Activated T-cell treated with anti-CD3 and anti-CD28 coated beads, Interleukin-2, amount 50 U/mL, for 72 hours (primary cell): ENCODE results near the gene ERC2. TPM values are rescaled to one million over a fixed set of nuclear protein-coding genes. Genes with fewer than 3 reads are reported as not detected.
A peak's percentile ranks its signal among the peaks of the same experiment; 100 is the strongest.

Experiments used
- ATAC-seq, 2 donors: fragments of 150-1000 bp; cut with Tn5 transposase; replicated peaks in 1 of 2; 2 replicates each; pipeline ENCODE4 v1.10.0; 2021; ENCODE audit warnings: moderate library complexity in 2 of 2, mild to moderate bottlenecking in 1 of 2
- DNase-seq, 2 donors: peaks; one replicate each; pipeline ENCODE4 v3.0.0; 2021 to 2022; ENCODE audit warnings: mixed read lengths in 1 of 2
- H3K27ac Mint-ChIP-seq: one replicate; pipeline ENCODE4 v1.8.0; 2022; ENCODE audit warnings: mild to moderate bottlenecking, moderate library complexity, mixed read lengths
- H3K27me3 Mint-ChIP-seq: one replicate; pipeline ENCODE4 v1.8.0; 2022; ENCODE audit warnings: low read depth, mixed read lengths
- H3K36me3 Mint-ChIP-seq, 2 donors: one replicate each; pipeline ENCODE4 v1.8.0; 2022; ENCODE audit warnings: mixed read lengths in 2 of 2, mild to moderate bottlenecking in 1 of 2; ENCODE audit not compliant: insufficient read depth in 2 of 2
- H3K4me1 Mint-ChIP-seq: one replicate; pipeline ENCODE4 v1.8.0; 2022; ENCODE audit warnings: low read depth, mixed read lengths
- H3K4me3 Mint-ChIP-seq, 2 donors: one replicate each; pipeline ENCODE4 v1.8.0; 2022; ENCODE audit warnings: mild to moderate bottlenecking in 2 of 2, mixed read lengths in 2 of 2, moderate library complexity in 2 of 2
- H3K9me3 Mint-ChIP-seq, 2 donors: one replicate each; pipeline ENCODE4 v1.8.0; 2022; ENCODE audit warnings: mixed read lengths in 2 of 2
- total RNA-seq, 2 donors: library from RNA; stranded (reverse); gene quantifications; one replicate each; pipeline ENCODE4 v1.2.3, GENCODE V29; 2022

The ERC2 gene
- total RNA-seq, 2 donors from 2014 or later = 0.19 to 0.35 TPM

DNA sequence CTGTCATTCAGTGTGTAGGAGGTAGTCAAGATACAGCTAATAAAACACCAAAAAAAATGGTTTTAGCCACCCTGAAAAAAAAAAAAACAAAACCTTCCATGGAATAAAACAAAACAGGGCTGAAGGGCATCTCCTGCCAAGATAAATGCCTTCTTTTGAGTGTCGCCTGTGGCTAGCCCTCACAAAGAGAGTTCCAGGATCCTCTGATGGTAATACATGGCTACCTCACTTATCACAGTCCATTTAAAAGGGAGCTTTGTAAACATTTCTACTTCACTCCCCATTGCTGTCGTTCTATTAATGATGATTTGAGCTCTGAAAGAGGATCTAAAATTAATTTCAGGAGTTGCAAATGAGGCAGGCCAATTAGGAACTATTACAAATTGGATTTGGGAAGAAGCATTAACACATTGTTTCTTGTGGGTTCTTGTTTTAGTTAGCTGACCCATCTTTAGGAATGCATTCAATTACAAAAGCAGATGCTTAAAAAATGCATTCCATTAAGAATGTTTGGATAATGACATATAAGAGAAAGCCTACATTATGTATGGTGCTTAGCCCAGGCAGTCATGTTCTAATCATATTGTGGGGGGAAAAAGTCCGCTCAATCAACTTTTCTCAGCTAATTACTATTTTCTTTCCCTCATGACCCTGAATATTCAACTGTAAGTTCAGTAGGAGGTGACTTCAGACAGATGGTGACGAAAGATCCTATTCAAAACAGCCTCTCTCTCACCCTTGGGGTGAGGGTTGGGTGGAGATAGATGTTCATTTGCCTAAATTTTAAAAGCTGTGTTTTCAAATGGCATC lies 726.0 kb downstream of the ERC2 start:
- Mint-ChIP-seq H3K27me3 (no peaks in the 10 kb centered on the region), H3K4me1 (no peaks in the 10 kb centered on the region), H3K9me3 (no peaks in the 10 kb centered on the region), H3K4me3 (no peak overlapping the region), H3K36me3 (no peaks in the 10 kb centered on the region), H3K27ac (no peak overlapping the region)
- DNase-seq = no peak
- ATAC-seq = no peak

DNA sequence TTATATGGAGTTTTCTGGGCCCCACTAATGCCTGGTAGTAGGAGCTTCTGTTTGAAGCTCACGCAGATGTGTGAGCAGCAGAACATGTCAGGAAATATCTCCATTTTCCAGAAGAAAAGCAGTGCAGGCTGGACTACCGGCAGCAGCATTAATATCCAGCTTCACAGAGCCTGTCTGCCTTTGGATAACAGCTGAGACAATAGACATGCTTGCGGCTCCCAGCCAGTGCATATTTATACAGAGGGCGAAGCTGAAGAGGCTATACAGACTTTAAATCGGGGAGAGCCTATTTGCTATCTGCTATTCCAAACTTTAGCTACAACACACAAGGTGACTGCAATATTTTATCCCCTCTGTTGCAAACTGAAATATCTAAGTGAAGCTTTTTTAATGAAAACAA lies 731.1 kb downstream of the ERC2 start:
- Mint-ChIP-seq H3K36me3 (no peaks in the 10 kb centered on the region), H3K27ac (no peak overlapping the region), H3K4me1 (no peaks in the 10 kb centered on the region), H3K9me3 (no peaks in the 10 kb centered on the region), H3K4me3 (no peak overlapping the region), H3K27me3 (no peaks in the 10 kb centered on the region)
- no peak for DNase-seq
- ATAC-seq = no peak

DNA sequence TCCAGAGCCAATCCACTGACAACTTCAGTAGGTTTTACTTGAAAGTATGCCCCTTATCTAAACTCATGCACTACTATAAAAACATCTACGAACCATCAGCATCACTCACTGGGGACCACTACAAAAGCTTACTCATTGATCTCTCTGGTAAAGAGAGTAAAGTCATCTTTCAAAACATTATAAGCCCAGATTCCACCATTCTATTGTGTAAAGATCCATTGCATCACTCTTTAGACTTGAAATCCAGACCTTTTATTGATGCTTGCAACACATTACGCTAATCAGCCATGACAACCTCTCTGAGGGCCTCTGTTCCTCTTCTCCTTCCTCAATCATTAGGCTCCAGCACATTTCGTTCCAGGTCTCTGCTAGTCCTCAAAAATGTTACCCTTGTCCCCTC lies 732.3 kb downstream of the ERC2 start:
- Mint-ChIP-seq H3K27me3 (no peaks in the 10 kb centered on the region), H3K27ac (no peak overlapping the region), H3K36me3 (no peaks in the 10 kb centered on the region), H3K4me3 (no peak overlapping the region), H3K4me1 (no peaks in the 10 kb centered on the region), H3K9me3 (no peaks in the 10 kb centered on the region)
- ATAC-seq = no peak
- no peak for DNase-seq

DNA sequence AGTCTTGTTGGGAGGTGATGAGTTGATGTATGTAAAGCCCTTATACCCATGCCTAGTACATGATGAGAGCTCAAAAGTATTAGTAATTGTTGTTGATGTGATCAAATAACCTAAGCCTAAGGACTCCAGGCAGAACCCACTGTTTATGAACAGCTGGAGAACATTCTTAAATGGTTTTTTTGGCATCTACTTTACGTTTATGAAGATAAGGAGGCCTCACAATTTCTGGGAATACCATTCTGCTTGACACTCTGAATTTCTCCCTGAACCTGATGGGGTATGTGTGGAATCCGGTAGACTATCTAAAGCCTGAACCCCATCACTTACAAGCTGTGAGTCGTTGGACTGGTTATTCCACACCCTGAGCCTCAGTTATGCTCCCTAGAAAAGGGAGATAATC lies 736.5 kb downstream of the ERC2 start:
- H3K27me3 Mint-ChIP-seq = no peaks in the 10 kb centered on the region
- H3K27ac Mint-ChIP-seq = no peak overlapping the region
- ATAC-seq (no peak), DNase-seq (no peak)
- no peak overlapping the region for H3K4me3 Mint-ChIP-seq
- H3K4me1 Mint-ChIP-seq = no peaks in the 10 kb centered on the region
- no peaks in the 10 kb centered on the region for H3K36me3 Mint-ChIP-seq
- no peaks in the 10 kb centered on the region for H3K9me3 Mint-ChIP-seq

DNA sequence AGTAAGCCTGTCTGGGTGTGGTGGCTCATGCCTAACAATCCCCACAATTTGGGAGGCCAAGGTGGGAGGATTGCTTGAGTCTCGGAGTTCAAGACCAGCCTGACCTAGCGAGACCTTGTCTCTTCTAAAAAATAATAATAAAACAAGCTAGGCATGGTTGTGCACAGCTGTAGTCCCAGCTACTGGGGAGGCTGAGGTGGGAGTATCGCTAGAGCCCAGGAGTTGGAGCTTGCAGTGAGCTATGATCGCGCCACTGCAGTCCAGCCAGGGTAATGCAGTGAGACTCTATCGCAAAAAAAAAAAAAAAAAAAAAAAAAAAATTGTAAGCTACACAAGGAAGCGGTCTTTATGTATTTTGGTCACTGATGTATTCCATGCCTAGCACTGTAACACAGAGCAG lies 738.7 kb downstream of the ERC2 start:
- DNase-seq (no peak), ATAC-seq (no peak)
- H3K36me3 Mint-ChIP-seq = no peaks in the 10 kb centered on the region
- peaks cover 4% of the 10 kb centered on the region for H3K27me3 Mint-ChIP-seq
- H3K4me1 Mint-ChIP-seq = no peaks in the 10 kb centered on the region
- no peak overlapping the region for H3K27ac Mint-ChIP-seq
- H3K4me3 Mint-ChIP-seq = no peak overlapping the region
- no peaks in the 10 kb centered on the region for H3K9me3 Mint-ChIP-seq

DNA sequence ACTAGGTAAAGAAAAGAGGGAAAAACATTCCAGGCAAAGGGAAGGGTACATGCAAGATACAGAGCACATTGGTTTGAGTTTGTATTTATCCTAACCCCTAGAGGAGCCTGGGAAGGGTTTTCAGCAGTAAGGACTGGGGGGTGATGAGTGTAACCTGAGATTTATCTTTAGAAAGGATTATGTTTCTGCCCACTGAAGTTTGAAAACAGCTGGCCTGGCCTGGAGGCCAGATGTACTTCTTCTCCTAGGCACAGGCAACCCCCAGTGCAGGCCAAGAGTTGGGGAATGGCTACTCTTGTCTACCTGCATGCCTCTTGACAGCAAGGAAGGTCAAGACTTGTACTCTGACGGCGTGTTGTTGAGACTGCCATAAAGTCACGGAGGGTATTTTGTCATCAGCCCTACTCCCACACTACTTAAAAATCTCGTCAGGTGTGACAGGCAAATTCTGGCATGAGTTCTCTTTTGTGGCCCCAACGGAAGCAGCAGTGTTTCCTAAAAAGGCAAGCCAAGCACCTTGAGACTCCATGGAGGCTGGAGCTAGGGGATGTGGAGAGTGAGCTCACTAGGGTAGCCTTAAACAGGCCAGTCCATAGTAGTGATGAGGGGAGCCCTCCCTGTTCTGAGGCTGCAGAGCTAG lies 739.7 kb downstream of the ERC2 start:
- no peak for ATAC-seq
- Mint-ChIP-seq H3K27ac (no peak overlapping the region), H3K9me3 (no peaks in the 10 kb centered on the region), H3K4me3 (no peak overlapping the region), H3K27me3 (peaks cover 5% of the 10 kb centered on the region), H3K36me3 (no peaks in the 10 kb centered on the region), H3K4me1 (no peaks in the 10 kb centered on the region)
- DNase-seq = no peak

DNA sequence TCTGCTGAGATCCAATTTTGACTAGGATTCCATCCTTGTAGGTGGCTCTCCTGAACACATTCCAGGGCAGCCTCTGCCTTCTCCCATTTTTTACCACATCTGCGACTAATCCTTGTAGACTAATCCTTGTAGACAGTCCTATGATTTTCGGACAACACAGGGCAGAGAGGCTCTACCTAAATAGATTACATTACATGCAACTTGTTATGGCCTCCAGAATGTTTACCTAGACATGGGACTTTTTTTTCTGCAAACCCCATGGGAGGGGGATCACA lies 741.8 kb downstream of the ERC2 start:
- Mint-ChIP-seq H3K4me3 (no peak overlapping the region), H3K9me3 (no peaks in the 10 kb centered on the region), H3K27ac (no peak overlapping the region), H3K4me1 (no peaks in the 10 kb centered on the region), H3K36me3 (no peaks in the 10 kb centered on the region), H3K27me3 (peaks cover 11% of the 10 kb centered on the region)
- ATAC-seq (no peak), DNase-seq (no peak)

DNA sequence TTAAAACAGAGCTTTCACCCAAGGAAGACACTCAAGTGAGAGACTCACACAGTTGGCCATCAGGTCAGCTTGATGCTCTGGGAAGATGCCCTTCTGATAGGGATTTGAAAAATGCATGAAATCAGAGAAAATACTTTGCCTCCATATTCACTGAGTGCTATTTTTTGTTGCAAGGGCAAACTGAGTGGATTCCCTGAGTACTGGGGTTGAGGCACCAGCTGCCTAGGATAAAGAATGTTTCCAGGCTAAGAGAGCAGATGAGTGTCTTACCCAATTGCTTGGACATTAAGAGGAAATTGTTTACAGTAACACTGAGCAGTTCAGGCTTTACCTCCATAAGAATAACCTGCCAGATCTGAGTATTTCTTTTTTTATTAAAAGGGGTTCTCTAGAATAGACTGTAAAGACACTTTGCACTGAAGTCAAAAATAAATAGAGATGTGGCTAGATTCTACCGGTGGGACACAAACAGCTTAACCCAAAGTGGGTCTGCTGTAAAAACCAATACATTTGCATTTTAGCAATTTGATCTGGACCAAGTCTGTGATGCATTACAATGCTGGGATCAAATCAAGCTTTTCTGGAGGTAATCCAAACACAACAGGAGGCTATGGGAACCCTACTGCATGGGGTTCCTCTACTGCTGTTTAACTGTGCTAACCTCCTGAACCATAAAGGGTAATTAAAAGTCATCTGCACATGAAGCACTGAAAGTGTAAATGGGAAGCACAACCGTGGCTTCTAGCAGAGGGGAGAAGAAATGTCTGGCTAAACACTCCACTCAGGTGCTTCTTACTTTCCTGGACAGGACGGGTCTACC lies 742.4 kb downstream of the ERC2 start:
- Mint-ChIP-seq H3K9me3 (no peaks in the 10 kb centered on the region), H3K4me1 (no peaks in the 10 kb centered on the region), H3K4me3 (no peak overlapping the region), H3K36me3 (no peaks in the 10 kb centered on the region), H3K27ac (no peak overlapping the region), H3K27me3 (peaks cover 11% of the 10 kb centered on the region)
- ATAC-seq (no peak), DNase-seq (no peak)

DNA sequence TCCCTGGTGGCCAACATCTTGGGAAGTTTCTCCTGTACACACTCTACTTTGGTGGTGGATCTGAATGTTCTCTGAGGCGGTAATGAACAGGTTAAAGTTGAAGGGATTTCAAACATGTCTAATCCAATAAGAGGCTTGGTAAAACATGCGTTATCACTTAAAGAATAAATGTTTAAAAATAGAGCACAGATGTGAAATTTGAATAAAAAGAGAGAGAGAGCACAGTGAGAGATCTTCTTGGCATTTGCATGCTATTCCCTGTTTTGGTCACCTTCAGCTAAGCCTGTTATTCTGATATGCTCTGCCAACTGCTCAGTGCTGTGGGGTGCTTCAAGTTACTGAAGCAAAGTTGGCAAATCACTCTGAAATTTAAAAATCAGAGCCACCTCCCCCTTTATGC lies 743.4 kb downstream of the ERC2 start:
- no peaks in the 10 kb centered on the region for H3K36me3 Mint-ChIP-seq
- H3K4me1 Mint-ChIP-seq = no peaks in the 10 kb centered on the region
- H3K9me3 Mint-ChIP-seq = no peaks in the 10 kb centered on the region
- H3K4me3 Mint-ChIP-seq = no peak overlapping the region
- ATAC-seq = no peak
- no peak overlapping the region for H3K27ac Mint-ChIP-seq
- DNase-seq = no peak
- peaks cover 11% of the 10 kb centered on the region for H3K27me3 Mint-ChIP-seq

DNA sequence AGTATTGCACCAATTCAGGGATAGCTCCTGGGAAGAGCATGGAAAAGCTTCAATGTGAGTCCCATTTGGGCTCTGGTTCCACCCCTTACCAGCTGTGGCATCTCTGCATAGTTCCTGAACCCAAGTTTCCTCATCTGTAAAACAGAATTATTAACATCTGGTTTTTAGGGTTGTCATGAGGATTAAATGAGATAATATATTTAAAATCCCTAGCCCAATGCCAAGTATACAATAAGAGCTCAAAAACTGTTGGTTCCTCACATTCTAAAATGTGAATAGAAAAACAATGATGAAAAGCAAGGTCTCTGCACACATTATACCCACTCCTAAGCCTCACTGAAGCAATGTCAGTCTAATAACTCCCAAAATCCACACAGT lies 743.9 kb downstream of the ERC2 start:
- DNase-seq = no peak
- no peaks in the 10 kb centered on the region for H3K9me3 Mint-ChIP-seq
- no peaks in the 10 kb centered on the region for H3K4me1 Mint-ChIP-seq
- H3K4me3 Mint-ChIP-seq = no peak overlapping the region
- no peak overlapping the region for H3K27ac Mint-ChIP-seq
- no peaks in the 10 kb centered on the region for H3K36me3 Mint-ChIP-seq
- H3K27me3 Mint-ChIP-seq = peaks cover 11% of the 10 kb centered on the region
- no peak for ATAC-seq

DNA sequence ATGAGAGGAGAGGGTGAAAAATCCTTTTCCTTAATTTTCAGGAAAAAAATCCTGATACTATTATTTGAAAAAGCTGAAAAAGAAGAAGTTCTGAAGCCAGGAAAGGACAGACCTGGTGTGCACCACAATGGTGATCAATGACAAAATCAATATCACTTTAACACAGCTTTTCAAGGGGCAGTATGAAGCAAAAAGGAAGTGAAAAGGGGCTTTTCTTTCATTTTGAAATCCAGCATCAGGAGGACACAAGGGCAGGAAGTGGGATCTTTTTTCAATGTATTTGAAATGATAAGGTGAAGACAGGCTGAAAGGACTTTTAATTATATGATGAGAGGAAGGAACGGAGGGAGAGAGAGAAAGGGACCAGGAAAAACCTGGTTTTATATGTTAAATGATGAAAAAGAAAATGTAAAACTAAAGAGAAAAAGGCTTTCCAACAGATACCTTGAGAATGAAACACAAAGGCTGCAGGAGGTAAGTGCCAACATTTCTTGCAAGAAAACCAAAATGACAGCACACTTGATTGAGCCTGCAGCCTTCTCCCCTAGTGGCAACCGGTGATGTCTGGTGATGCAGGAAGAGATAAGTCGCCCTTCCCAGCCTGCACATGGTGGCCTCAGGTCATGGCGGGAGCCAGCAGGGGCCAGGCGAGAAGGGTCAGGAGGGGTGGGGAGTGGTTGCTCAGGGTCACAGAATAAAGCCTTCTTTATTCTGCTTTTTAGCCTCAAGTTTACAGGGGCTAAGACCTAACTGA lies 744.4 kb downstream of the ERC2 start:
- Mint-ChIP-seq H3K4me1 (no peaks in the 10 kb centered on the region), H3K27me3 (peaks cover 11% of the 10 kb centered on the region), H3K27ac (no peak overlapping the region), H3K4me3 (no peak overlapping the region), H3K36me3 (no peaks in the 10 kb centered on the region), H3K9me3 (no peaks in the 10 kb centered on the region)
- no peak for DNase-seq
- no peak for ATAC-seq

DNA sequence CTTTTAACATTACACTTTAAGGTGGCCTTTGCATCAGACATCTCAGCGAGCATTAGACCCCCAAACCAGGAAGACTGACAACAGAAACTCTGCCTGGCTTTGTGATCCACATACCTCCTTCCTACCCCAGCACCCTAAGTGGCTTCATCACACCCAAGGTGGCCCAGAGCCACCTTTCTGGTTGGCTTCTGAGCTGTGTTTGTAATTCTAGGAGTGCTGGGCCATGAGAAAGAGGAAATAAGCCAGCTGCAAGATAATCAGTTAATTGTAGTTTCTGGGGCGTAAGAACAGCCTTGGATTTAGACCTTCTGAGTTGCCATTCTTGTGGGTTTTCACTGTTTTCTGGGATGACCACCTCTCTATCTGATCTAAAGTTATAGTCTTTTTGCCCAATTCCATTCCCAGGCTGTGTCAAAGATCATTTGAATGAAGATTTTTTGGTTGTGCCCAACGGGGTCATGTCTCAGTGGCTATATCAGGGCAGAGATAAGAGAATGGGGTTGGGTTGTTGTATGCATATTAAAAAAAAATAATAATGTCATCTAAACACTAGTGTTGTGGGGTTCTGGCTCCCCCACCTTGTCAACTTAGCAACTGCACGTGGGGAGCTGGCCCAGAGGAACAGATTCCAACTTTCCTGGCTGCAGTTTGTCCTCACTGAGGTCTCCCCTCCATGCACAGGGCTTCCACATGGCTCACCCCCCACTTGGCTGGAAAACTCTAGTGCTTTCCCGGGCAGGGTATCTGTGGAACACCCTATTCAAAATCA lies 746.4 kb downstream of the ERC2 start:
- ATAC-seq = no peak
- no peaks in the 10 kb centered on the region for H3K36me3 Mint-ChIP-seq
- H3K27me3 Mint-ChIP-seq = peaks cover 11% of the 10 kb centered on the region
- H3K9me3 Mint-ChIP-seq = no peaks in the 10 kb centered on the region
- H3K4me3 Mint-ChIP-seq = no peak overlapping the region
- H3K27ac Mint-ChIP-seq = no peak overlapping the region
- H3K4me1 Mint-ChIP-seq = no peaks in the 10 kb centered on the region
- DNase-seq = peak in 1 of 2 donors; percentile 8
